Transverse colon (tissue), 4 donors: ENCODE results near the gene SGPP1.

Source experiments
- EP300 ChIP-seq: sonication (generic); formaldehyde crosslinking; IDR thresholded peaks from one replicate; pipeline ENCODE4 v1.6.1; 2017; ENCODE audit warnings: antibody characterized with exemption, low read depth
- POLR2A ChIP-seq: fragments of 450-650 bp; IDR thresholded peaks from one replicate; pipeline ENCODE4 v1.6.1; 2016; ENCODE audit warnings: antibody characterized with exemption, mild to moderate bottlenecking, moderate library complexity
- POLR2AphosphoS5 ChIP-seq, 3 donors: sonication (generic); formaldehyde crosslinking; IDR thresholded peaks; one replicate each; pipeline ENCODE4 v1.6.1; 2016; ENCODE audit warnings: antibody characterized with exemption in 3 of 3
- TF ChIP-seq, protein P1 (sequence below), 5 experiments: fragments of 200-600 bp in 3 of 5; fragments of 450-650 bp in 2 of 5; sonication (generic) in 3 of 5; IDR thresholded peaks; 1 replicate in 2 of 5; 2 replicates in 3 of 5; pipeline ENCODE4 v1.5.1; 2016 to 2017; ENCODE audit warnings: antibody characterized with exemption in 5 of 5, inconsistent platforms in 3 of 5, mild to moderate bottlenecking in 2 of 5, moderate library complexity in 1 of 5

DNA sequence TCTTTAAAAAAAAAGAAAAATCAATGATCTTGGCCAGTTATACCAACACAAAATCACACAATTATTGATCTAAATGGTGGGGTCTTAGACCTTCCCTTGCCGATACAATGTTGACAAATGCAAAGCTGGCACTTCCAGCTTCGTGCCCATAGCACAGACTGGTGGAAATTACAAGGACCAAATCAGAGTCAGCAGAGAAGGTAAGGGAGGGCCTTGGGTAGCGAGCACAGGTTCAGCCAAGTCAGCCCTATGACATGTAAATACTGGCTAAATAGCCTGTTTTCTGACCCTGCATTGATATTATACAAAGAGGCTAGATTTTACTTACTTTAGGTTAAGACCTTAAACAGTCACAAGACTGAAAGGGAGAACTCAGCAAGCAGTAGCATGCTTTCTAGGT, 55.9 kb downstream of the SGPP1 start:
- TF ChIP-seq, protein P1, sequence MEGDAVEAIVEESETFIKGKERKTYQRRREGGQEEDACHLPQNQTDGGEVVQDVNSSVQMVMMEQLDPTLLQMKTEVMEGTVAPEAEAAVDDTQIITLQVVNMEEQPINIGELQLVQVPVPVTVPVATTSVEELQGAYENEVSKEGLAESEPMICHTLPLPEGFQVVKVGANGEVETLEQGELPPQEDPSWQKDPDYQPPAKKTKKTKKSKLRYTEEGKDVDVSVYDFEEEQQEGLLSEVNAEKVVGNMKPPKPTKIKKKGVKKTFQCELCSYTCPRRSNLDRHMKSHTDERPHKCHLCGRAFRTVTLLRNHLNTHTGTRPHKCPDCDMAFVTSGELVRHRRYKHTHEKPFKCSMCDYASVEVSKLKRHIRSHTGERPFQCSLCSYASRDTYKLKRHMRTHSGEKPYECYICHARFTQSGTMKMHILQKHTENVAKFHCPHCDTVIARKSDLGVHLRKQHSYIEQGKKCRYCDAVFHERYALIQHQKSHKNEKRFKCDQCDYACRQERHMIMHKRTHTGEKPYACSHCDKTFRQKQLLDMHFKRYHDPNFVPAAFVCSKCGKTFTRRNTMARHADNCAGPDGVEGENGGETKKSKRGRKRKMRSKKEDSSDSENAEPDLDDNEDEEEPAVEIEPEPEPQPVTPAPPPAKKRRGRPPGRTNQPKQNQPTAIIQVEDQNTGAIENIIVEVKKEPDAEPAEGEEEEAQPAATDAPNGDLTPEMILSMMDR (IDR thresholded peaks at IDR 0.05) = no peak
- TF ChIP-seq POLR2A (no peak), POLR2AphosphoS5 (IDR thresholded peaks at IDR 0.05) (no peak), EP300 (no peak)
